PC-9 (cell line): ENCODE data around the gene MELK.

Experiments
- CTCF ChIP-seq: fragments of 200-600 bp; sonication (generic); conservative IDR thresholded peaks from 2 replicates; pipeline ENCODE4 v1.6.1; 2017; ENCODE audit warnings: mixed run types, antibody characterized with exemption, mild to moderate bottlenecking, moderate library complexity
- EZH2 ChIP-seq: fragments of 200-600 bp; sonication (generic); IDR thresholded peaks from 2 replicates; pipeline ENCODE4 v1.8.0; 2017; ENCODE audit warnings: antibody characterized with exemption, low read depth

- TF ChIP-seq CTCF (no peak), EZH2 (no peak)
Observed at GRCh38 chr9:36550135-36550534, 22.6 kb upstream of the MELK start.
